Measurements from ENCODE around the gene CARD9.
"Not testable (repeated sequence)": the region's sequence is repeated elsewhere in the genome, so short reads cannot be mapped to it uniquely, and the experiment has no call there.

Gene CARD9

DNA sequence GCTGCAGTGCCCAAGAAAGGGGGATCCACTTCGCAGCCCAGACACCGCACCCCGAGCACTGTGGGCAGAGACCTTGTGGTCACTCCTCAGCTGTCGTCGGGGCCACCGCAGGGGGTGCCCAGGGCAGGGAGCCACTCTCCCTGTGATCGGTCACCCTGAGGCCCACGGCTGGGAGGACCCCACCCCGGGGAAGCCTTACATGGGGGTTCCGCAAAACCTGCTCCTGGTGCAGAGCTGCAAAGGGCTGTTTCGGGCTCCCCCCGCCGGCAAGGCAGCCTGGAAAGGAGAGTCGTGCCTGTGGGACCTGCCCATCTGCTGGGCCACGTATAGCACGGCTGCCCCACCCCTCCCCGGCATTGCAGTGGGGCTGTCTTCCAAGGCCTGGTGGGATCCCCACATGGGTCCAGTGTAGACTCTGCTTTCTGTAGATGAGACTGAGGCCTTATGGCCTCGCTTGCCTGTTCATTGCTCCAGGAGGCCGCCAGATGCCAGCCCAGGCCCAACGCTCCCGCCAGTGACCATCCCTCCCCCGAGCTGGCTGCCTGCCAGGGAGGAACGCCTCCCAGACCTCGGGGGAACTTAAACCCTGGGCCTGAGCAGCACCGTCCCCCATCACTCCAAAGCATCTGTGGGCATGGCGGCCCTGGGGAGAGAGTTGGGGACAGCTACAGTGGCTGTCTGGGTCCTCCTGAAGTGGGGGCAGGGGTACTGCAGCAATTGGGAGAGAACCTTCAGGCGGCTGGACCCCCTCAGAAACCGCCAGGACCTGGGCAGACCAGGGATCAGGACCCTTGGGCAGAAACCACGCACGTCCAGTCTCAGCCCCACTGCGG, 8.3 kb downstream of the CARD9 start:
- no peak for DNase-seq

- DNase-seq, result no peak
These were observed 9.3 kb downstream of the CARD9 start for GRCh38 chr9:136363949-136364748.

DNA sequence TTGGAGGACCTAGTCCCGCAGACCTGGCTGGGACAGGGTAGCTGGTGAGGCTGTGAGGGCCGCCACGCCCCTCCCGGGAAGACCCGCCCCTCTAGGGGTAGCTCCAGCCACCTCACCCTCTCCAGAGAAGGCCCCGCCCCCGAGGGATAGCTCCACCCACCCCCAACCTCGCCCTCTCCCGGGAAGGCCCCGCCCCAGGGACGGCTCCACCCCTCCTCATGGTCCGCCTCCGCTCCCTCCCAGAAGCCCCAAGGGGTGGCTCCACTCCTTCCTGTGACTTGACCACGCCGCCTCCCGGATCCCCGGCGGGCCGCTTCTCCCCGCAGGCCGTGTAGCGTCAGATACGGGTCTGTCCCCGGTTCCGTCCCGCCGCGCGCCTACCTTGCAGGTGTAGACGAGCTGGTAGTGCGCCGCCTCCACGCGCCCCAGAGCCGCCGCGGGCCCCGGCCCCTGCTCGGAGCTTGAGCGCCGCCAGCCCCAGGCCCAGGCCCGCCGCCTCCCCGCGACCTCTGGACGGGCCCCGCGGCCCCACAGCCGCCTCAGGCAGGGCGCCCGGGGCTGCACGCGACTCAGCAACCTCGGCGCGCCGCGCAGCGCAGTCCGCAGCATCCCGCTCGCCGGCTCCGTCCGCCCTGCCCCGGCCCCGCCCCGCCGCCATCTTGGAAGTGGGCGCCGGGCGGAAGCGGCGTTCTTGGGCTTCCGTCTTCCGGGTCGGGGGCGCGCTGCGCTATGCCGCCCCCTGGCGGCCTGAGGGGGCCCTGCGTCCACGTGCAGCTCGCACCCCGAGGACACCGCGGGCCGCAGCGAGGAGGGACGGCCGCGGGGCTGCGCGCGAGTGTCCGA, 10.1 kb downstream of the CARD9 start, which contains the start of gene DNLZ:
Gene DNLZ (minus strand): TSS at position 639 of the 843 bp plus-strand sequence. CDS start 30 bp downstream, at position 609.
- DNase-seq, result peak in 55 of 56 donors; percentile 59 to 98 (median 91)

DNA sequence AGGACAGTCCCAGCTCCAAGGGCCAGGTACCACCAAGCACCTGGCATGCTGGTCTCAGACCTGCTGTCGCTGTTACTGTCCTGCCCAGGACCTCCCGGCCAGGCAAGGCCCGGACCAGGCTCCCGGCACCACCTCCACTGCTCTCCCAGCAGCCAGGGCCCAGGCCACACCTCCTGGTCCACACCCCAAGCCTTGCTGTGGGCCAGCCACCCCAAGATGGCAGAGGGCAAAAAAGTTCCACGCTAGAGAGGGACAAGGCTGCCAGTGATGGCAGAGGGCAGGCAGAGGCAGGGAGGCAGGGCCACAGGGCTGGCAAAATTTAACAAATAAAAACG, 11.1 kb downstream of the CARD9 start:
- DNase-seq, result no peak

DNA sequence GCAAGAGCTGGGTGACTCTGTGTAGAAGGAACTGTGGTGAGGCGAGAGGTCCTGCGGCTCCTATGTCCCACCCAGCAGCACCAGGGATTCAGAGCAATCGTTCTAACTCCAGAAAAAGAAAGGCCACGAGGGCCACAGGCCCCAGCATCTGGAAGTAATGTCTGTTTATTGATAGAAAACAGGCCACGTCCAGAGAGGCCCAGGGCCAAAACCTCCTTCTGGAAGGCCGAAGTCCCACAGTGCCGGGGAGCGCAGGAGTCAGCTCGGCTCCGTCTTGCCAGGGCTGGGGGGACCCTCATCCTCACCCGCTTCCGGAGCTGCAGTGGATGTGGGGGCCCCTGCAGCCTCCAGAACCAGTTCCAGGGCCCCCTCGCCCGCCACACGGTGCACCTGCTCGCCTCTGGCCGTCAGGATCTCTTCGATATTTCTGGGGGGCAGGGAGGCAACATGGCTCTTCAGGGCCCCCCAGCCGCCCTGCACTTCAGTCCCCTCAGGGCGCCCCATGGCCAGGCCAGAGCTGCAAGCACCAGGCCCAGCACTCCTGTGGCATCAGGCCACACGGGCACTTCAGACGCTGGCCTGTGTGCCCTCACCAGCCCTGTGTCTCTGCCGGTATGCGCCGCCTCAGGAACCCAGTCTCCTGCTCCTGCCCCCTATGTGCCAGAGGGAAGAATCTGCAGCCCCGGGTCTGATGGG, 11.6 kb downstream of the CARD9 start:
- no peak for DNase-seq

- no peak for DNase-seq
These were observed 12.3 kb downstream of the CARD9 start for GRCh38 chr9:136361047-136361753.

- no peak for DNase-seq
These were observed 13.4 kb downstream of the CARD9 start for GRCh38 chr9:136359774-136360718.

GRCh38 chr9:136358888-136359287, 14.6 kb downstream of the CARD9 start:
- no peak for DNase-seq

GRCh38 chr9:136358016-136358415, 15.5 kb downstream of the CARD9 start:
- no peak for DNase-seq

GRCh38 chr9:136357202-136357725, 16.2 kb downstream of the CARD9 start:
- DNase-seq, result no peak

DNA sequence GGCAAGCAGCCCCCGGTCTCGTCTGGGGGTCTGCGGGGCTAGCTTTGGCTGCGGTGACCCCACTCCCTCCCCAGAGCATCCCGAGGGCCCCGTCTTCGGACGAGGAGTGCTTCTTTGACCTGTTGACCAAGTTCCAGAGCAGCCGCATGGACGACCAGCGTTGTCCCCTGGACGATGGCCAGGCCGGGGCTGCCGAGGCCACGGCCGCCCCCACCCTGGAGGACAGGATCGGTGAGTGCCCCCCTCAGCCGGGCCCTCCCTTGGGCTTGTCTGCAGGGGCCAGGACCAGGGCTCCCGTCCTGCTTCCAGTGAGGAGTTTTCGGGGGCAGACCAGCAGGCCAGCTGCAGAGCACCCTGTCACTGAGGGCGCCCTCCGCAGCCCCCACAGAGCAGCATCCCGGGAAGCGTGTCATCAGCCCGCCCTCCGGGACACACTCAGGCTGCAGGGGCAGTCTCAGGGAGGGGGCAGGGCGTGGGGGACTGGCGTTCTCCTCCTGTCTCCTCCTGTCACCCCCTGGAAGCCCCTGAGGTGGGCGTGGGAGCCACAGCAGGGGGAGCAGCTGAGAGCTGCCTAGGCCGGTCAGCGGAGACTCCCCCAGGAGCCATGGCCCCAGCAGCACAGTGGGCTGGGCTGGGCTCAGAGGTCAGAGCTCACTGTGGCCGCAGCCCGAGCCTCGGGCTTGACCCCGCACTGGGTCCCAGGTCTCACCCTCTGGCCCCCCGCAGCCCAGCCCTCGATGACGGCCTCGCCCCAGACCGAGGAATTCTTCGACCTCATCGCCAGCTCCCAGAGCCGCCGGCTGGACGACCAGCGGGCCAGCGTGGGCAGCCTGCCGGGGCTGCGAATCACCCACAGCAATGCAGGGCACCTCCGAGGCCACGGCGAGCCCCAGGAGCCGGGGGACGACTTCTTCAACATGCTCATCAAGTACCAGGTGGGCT, 17.6 kb downstream of the CARD9 start:
- no peak for DNase-seq

DNA sequence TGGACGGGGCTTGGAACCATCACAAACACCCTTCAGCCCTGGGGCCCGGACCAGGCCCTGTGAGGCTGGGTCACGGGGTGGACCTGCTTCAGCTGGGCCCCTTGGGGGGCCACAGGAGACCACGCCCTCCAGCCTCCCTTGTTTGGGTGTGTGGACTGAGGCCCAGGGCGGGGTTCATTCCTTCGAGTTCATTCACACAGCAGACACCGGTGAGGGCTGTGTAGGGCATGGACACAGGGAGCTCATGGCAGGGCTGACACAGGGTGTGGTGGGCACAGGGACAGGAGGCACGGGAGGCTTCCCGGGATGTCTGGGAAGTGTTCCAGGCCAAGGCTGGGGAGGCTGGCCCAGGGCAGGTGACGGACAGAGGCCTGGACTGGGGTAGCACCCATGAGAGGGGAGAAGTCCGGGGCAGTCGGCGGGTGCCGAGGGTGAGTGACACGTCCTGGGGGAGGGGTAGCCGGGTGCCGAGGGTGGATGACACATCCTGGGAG, 18.8 kb downstream of the CARD9 start:
- DNase-seq, result no peak

DNA sequence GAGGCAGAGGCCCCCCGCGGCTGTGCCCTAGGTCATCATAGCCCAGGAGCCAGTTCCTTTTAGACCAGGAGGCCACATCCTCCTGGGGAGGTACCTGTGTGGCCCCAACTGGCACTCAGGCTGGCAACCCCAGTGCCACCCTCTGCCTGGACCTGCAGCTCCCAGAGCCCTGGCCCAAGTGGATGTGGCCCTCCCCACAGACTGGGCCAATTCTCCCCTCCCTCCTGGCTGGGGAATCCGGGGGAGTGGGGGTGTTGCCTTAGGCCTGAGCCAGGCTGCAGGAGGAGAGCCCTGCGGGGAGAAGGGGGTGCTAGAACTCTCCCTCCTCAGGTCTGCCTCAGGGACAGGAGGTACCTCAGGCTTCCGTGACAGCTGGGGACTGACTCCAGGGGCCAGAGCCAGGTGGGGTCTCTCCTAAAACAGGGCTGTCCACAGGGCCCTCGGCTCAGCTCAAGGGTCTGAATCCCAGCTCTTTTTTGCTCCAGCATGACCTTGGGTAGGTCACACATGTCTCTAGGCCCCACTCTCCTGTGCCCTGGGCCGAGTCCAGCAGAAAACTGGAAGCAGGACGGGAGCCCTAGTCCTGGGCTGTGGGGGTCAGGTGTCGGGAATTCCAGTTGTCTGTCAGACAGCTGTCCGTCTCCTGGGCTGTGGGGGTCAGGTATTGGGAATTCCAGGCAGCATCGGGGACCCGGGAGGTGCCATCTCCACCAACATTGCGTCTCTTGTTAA, 19.5 kb downstream of the CARD9 start:
- no peak for DNase-seq

DNA sequence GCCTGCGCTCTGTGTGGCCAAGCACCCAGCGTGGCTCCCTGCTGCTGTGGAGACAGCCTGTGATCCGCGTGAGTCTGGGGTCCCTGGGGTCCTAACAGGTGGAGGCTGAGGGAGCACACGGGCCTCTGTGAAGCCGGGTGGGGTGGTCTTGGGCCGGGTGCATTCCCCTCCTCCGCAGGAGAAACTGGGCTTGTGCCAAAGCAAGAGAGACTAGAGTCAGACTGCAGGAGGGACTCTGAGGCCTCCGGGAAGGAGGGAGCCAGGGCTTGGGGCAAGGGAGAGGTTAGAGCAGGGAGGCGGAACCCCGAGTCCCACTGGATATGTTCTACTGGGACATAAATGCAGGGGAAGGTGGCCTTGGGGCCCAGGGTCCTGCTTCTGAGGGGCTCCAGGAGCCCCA, 20.4 kb downstream of the CARD9 start:
- DNase-seq, result no peak

GRCh38 chr9:136352682-136353081, 20.8 kb downstream of the CARD9 start:
- DNase-seq, result peak in 20 of 56 donors; percentile 4 to 77 (median 30)

- not testable (repeated sequence) for DNase-seq
These were observed 21.6 kb downstream of the CARD9 start for GRCh38 chr9:136351868-136352267.

Measured in nucleus accumbens (tissue), 56 donors.